DOHH2 (cell line): ENCODE measurements around the gene CAMTA1.

Source experiments
- EZH2phosphoT487 ChIP-seq: fragments of 200-600 bp; sonication (generic); IDR thresholded peaks from 2 replicates; pipeline ENCODE4 v1.6.1; 2017; ENCODE audit warnings: borderline replicate concordance, mild to moderate bottlenecking, antibody characterized with exemption, low read length, moderate library complexity, mixed read lengths
- TF ChIP-seq, protein P1 (sequence below): fragments of 200-600 bp; sonication (generic); IDR thresholded peaks from one replicate; pipeline ENCODE4 v1.5.1; 2014; ENCODE audit warnings: antibody characterized with exemption, mild to moderate bottlenecking, low read depth, low read length; ENCODE audit not compliant: poor library complexity, severe bottlenecking

DNA sequence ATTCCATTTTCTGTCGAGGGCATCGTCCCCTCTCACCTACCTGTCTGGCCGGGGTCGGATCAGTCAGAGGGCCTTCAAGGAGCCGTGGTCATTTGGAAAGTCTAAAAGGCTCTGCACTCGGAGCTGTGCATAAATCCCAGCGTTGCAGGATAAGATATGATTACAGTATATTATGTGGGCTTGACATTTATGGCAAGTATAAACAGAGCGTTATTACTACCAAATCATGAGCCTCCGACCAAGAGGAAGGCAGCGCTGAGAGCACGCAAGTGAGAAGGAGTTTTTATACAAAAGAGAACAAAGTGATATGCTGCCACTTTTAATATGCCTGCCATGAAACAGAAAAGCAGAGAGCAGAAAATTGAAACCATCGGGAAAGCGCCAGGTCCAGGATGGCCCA, 566.4 kb downstream of the CAMTA1 start:
- TF ChIP-seq, protein P1, sequence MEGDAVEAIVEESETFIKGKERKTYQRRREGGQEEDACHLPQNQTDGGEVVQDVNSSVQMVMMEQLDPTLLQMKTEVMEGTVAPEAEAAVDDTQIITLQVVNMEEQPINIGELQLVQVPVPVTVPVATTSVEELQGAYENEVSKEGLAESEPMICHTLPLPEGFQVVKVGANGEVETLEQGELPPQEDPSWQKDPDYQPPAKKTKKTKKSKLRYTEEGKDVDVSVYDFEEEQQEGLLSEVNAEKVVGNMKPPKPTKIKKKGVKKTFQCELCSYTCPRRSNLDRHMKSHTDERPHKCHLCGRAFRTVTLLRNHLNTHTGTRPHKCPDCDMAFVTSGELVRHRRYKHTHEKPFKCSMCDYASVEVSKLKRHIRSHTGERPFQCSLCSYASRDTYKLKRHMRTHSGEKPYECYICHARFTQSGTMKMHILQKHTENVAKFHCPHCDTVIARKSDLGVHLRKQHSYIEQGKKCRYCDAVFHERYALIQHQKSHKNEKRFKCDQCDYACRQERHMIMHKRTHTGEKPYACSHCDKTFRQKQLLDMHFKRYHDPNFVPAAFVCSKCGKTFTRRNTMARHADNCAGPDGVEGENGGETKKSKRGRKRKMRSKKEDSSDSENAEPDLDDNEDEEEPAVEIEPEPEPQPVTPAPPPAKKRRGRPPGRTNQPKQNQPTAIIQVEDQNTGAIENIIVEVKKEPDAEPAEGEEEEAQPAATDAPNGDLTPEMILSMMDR, result no peak
- TF ChIP-seq EZH2phosphoT487, result no peak
